ENCODE results near the gene CHIA. TPM values are rescaled to one million over a fixed set of nuclear protein-coding genes. Genes with fewer than 3 reads are reported as not detected.
"Not testable (repeated sequence)": the region's sequence is repeated elsewhere in the genome, so short reads cannot be mapped to it uniquely, and the experiment has no call there.

Gene CHIA
- total and polyA plus RNA-seq, 2 donors (not counting 1 experiment from before 2014, with no cell fraction given), result not detected

GRCh38 chr1:111354584-111354983, 63.9 kb downstream of the CHIA start:
- no peak overlapping the region for H3K4me2 ChIP-seq (ENCODE audit: extremely low read depth, insufficient read depth, low read length)
- TF ChIP-seq CTCF (conservative IDR thresholded peaks at IDR 0.05 in 1 of 2, IDR thresholded peaks at IDR 0.05 in 1 of 2; ENCODE audit: low read depth in 1 of 2, low read length in 2 of 2) (no peak), EZH2 (IDR thresholded peaks at IDR 0.05; ENCODE audit: low read length, missing control alignments) (no peak)
- no peaks in the 10 kb centered on the region for H3K9me3 ChIP-seq (ENCODE audit: control insufficient read depth, insufficient read depth, low read depth, low read length)
- no peak for DNase-seq (ENCODE audit: low read depth in 2 of 2)
- H3K36me3 ChIP-seq (ENCODE audit: control insufficient read depth, insufficient read depth, low read length), result no peaks in the 10 kb centered on the region
- H4K20me1 ChIP-seq (ENCODE audit: control insufficient read depth, extremely low read depth, insufficient read depth, low read length), result no peaks in the 10 kb centered on the region
- H3K4me3 ChIP-seq (replicated peaks in 1 of 4; ENCODE audit: control extremely low read depth in 1 of 4, insufficient read depth in 1 of 4, low read depth in 3 of 4, low read length in 4 of 4), result no peak overlapping the region
- no peak overlapping the region for H2AFZ ChIP-seq (ENCODE audit: low read length)
- H3K27me3 ChIP-seq (ENCODE audit: control insufficient read depth, insufficient read depth, low read length), result no peaks in the 10 kb centered on the region
- no peaks in the 10 kb centered on the region for H3K79me2 ChIP-seq (ENCODE audit: control insufficient read depth, insufficient read depth, low read length)
- H3K27ac ChIP-seq (ENCODE audit: insufficient read depth, low read length), result no peak overlapping the region
- no peak overlapping the region for H3K9ac ChIP-seq (ENCODE audit: insufficient read depth, low read length)
- H3K4me1 ChIP-seq (ENCODE audit: control insufficient read depth, extremely low read depth, insufficient read depth, low read length), result no peaks in the 10 kb centered on the region

- Histone ChIP-seq H3K9ac (ENCODE audit: insufficient read depth, low read length) (no peak overlapping the region), H4K20me1 (ENCODE audit: control insufficient read depth, extremely low read depth, insufficient read depth, low read length) (no peaks in the 10 kb centered on the region), H3K27me3 (ENCODE audit: control insufficient read depth, insufficient read depth, low read length) (no peaks in the 10 kb centered on the region), H3K4me2 (ENCODE audit: extremely low read depth, insufficient read depth, low read length) (no peak overlapping the region), H3K27ac (ENCODE audit: insufficient read depth, low read length) (no peak overlapping the region), H3K36me3 (ENCODE audit: control insufficient read depth, insufficient read depth, low read length) (no peaks in the 10 kb centered on the region), H3K4me3 (replicated peaks in 1 of 4; ENCODE audit: control extremely low read depth in 1 of 4, insufficient read depth in 1 of 4, low read depth in 3 of 4, low read length in 4 of 4) (no peak overlapping the region), H3K4me1 (ENCODE audit: control insufficient read depth, extremely low read depth, insufficient read depth, low read length) (no peaks in the 10 kb centered on the region), H2AFZ (ENCODE audit: low read length) (no peak overlapping the region), H3K79me2 (ENCODE audit: control insufficient read depth, insufficient read depth, low read length) (no peaks in the 10 kb centered on the region), H3K9me3 (ENCODE audit: control insufficient read depth, insufficient read depth, low read depth, low read length) (no peaks in the 10 kb centered on the region)
- DNase-seq (ENCODE audit: low read depth in 2 of 2), result no peak
- TF ChIP-seq EZH2 (IDR thresholded peaks at IDR 0.05; ENCODE audit: low read length, missing control alignments) (no peak), CTCF (conservative IDR thresholded peaks at IDR 0.05 in 1 of 2, IDR thresholded peaks at IDR 0.05 in 1 of 2; ENCODE audit: low read depth in 1 of 2, low read length in 2 of 2) (no peak)
These were observed 68.3 kb downstream of the CHIA start for GRCh38 chr1:111358964-111359363.

- Histone ChIP-seq H3K9ac (ENCODE audit: insufficient read depth, low read length) (no peak overlapping the region), H3K4me3 (replicated peaks in 1 of 4; ENCODE audit: control extremely low read depth in 1 of 4, insufficient read depth in 1 of 4, low read depth in 3 of 4, low read length in 4 of 4) (no peak overlapping the region), H2AFZ (ENCODE audit: low read length) (no peak overlapping the region), H3K9me3 (ENCODE audit: control insufficient read depth, insufficient read depth, low read depth, low read length) (no peaks in the 10 kb centered on the region), H3K36me3 (ENCODE audit: control insufficient read depth, insufficient read depth, low read length) (no peaks in the 10 kb centered on the region), H3K27me3 (ENCODE audit: control insufficient read depth, insufficient read depth, low read length) (peaks cover 2% of the 10 kb centered on the region), H3K4me1 (ENCODE audit: control insufficient read depth, extremely low read depth, insufficient read depth, low read length) (no peaks in the 10 kb centered on the region), H3K79me2 (ENCODE audit: control insufficient read depth, insufficient read depth, low read length) (no peaks in the 10 kb centered on the region), H3K4me2 (ENCODE audit: extremely low read depth, insufficient read depth, low read length) (no peak overlapping the region), H3K27ac (ENCODE audit: insufficient read depth, low read length) (no peak overlapping the region), H4K20me1 (ENCODE audit: control insufficient read depth, extremely low read depth, insufficient read depth, low read length) (no peaks in the 10 kb centered on the region)
- TF ChIP-seq EZH2 (IDR thresholded peaks at IDR 0.05; ENCODE audit: low read length, missing control alignments), result no peak
- TF ChIP-seq CTCF (conservative IDR thresholded peaks at IDR 0.05 in 1 of 2, IDR thresholded peaks at IDR 0.05 in 1 of 2; ENCODE audit: low read depth in 1 of 2, low read length in 2 of 2), result no peak
- DNase-seq (ENCODE audit: low read depth in 2 of 2), result no peak
These were observed 68.7 kb downstream of the CHIA start for GRCh38 chr1:111359376-111359775.

GRCh38 chr1:111360257-111360656, 69.6 kb downstream of the CHIA start:
- not testable (repeated sequence) for H3K4me3 ChIP-seq (replicated peaks in 1 of 4; ENCODE audit: control extremely low read depth in 1 of 4, insufficient read depth in 1 of 4, low read depth in 3 of 4, low read length in 4 of 4); H3K4me2 ChIP-seq (ENCODE audit: extremely low read depth, insufficient read depth, low read length); H2AFZ ChIP-seq (ENCODE audit: low read length); H3K27ac ChIP-seq (ENCODE audit: insufficient read depth, low read length); H3K9me3 ChIP-seq (ENCODE audit: control insufficient read depth, insufficient read depth, low read depth, low read length); H3K27me3 ChIP-seq (ENCODE audit: control insufficient read depth, insufficient read depth, low read length); H3K79me2 ChIP-seq (ENCODE audit: control insufficient read depth, insufficient read depth, low read length); H3K4me1 ChIP-seq (ENCODE audit: control insufficient read depth, extremely low read depth, insufficient read depth, low read length); H3K36me3 ChIP-seq (ENCODE audit: control insufficient read depth, insufficient read depth, low read length); H3K9ac ChIP-seq (ENCODE audit: insufficient read depth, low read length); H4K20me1 ChIP-seq (ENCODE audit: control insufficient read depth, extremely low read depth, insufficient read depth, low read length); DNase-seq (ENCODE audit: low read depth in 2 of 2)

Data from fibroblast of lung (primary cell).